Measurements from ENCODE around the gene FBXO47. TPM values are rescaled to one million over a fixed set of nuclear protein-coding genes. Genes with fewer than 3 reads are reported as not detected.
"Not testable (repeated sequence)": the region's sequence is repeated elsewhere in the genome, so short reads cannot be mapped to it uniquely, and the experiment has no call there.

The FBXO47 gene
- total RNA-seq, 1 experiment from 2014 or later, result not detected

DNA sequence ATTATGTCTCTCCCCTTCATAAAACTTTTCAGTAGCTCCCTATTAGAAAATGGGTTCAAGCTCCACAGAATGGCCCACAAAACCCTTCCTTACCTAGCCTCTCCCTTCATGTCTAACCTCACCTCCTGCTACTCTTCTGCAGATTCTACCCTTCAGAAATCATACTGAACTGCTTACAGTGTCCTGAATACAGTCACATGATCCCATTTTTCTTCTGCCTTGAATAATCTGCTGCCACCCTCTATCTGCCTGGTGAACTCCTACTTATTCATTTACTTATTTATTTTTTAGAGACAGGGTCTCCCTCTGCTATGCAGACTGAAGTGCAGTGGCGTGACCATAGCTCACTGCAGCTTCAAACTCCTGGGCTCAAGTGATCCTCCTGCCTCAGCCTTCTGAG is 26.8 kb downstream of the FBXO47 start:
- intact Hi-C loops (cut with micrococcal nuclease), result no loop called here
- no peaks in the 10 kb centered on the region for H3K9me3 ChIP-seq (ENCODE audit: low read length)
- no peak overlapping the region for H3K4me3 ChIP-seq (ENCODE audit: low read length)
- H3K27ac ChIP-seq (ENCODE audit: low read length), result no peak overlapping the region
- no peaks in the 10 kb centered on the region for H3K27me3 ChIP-seq (ENCODE audit: low read length)
- H3K9me2 ChIP-seq (replicated peaks; ENCODE audit: low read length), result no peaks in the 10 kb centered on the region
- ChIA-PET CTCF (no interaction called here), POLR2A (ENCODE audit: unreplicated experiment) (no interaction called here)
- no peak overlapping the region for H3K4me2 ChIP-seq (ENCODE audit: low read length)
- DNase-seq (no peak), ATAC-seq (no peak)
- TF ChIP-seq, protein P1, sequence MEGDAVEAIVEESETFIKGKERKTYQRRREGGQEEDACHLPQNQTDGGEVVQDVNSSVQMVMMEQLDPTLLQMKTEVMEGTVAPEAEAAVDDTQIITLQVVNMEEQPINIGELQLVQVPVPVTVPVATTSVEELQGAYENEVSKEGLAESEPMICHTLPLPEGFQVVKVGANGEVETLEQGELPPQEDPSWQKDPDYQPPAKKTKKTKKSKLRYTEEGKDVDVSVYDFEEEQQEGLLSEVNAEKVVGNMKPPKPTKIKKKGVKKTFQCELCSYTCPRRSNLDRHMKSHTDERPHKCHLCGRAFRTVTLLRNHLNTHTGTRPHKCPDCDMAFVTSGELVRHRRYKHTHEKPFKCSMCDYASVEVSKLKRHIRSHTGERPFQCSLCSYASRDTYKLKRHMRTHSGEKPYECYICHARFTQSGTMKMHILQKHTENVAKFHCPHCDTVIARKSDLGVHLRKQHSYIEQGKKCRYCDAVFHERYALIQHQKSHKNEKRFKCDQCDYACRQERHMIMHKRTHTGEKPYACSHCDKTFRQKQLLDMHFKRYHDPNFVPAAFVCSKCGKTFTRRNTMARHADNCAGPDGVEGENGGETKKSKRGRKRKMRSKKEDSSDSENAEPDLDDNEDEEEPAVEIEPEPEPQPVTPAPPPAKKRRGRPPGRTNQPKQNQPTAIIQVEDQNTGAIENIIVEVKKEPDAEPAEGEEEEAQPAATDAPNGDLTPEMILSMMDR (conservative IDR thresholded peaks at IDR 0.05; ENCODE audit: low read depth, low read length), result no peak
- TF ChIP-seq EZH2 (IDR thresholded peaks at IDR 0.05; ENCODE audit: low read length, unreplicated experiment) (no peak), EZH2phosphoT487 (IDR thresholded peaks at IDR 0.05; ENCODE audit: borderline replicate concordance, low read length) (no peak)
- H3K36me3 ChIP-seq (ENCODE audit: low read depth, low read length), result no peaks in the 10 kb centered on the region
- no peak overlapping the region for H3K9ac ChIP-seq (ENCODE audit: low read length)
- H3F3A ChIP-seq (ENCODE audit: low read length, unreplicated experiment), result no peaks in the 10 kb centered on the region
- H3K79me2 ChIP-seq (ENCODE audit: low read length), result no peaks in the 10 kb centered on the region
- no peak overlapping the region for H2AFZ ChIP-seq (ENCODE audit: low read length)
- BruUV-seq (replicated peaks), result no TSS peak
- H3K4me1 ChIP-seq (ENCODE audit: insufficient read depth, low read length), result no peaks in the 10 kb centered on the region
- no peaks in the 10 kb centered on the region for H4K20me1 ChIP-seq (ENCODE audit: low read length)

- H3K4me3 ChIP-seq (ENCODE audit: low read length), result no peak overlapping the region
- H3K9me2 ChIP-seq (replicated peaks; ENCODE audit: low read length), result no peaks in the 10 kb centered on the region
- ATAC-seq (no peak), DNase-seq (no peak)
- BruUV-seq (replicated peaks), result no TSS peak
- no peaks in the 10 kb centered on the region for H3K4me1 ChIP-seq (ENCODE audit: insufficient read depth, low read length)
- H4K20me1 ChIP-seq (ENCODE audit: low read length), result no peaks in the 10 kb centered on the region
- no peak for TF ChIP-seq EZH2 (IDR thresholded peaks at IDR 0.05; ENCODE audit: low read length, unreplicated experiment)
- TF ChIP-seq, protein P1 (conservative IDR thresholded peaks at IDR 0.05; ENCODE audit: low read depth, low read length), result no peak
- no peak for TF ChIP-seq EZH2phosphoT487 (IDR thresholded peaks at IDR 0.05; ENCODE audit: borderline replicate concordance, low read length)
- intact Hi-C loops (cut with micrococcal nuclease), result no loop called here
- no peak overlapping the region for H3K9ac ChIP-seq (ENCODE audit: low read length)
- H3K27me3 ChIP-seq (ENCODE audit: low read length), result no peaks in the 10 kb centered on the region
- no peak overlapping the region for H3K27ac ChIP-seq (ENCODE audit: low read length)
- no peak overlapping the region for H3K4me2 ChIP-seq (ENCODE audit: low read length)
- no peaks in the 10 kb centered on the region for H3F3A ChIP-seq (ENCODE audit: low read length, unreplicated experiment)
- CTCF ChIA-PET, result no interaction called here
- H3K36me3 ChIP-seq (ENCODE audit: low read depth, low read length), result no peaks in the 10 kb centered on the region
- POLR2A ChIA-PET (ENCODE audit: unreplicated experiment), result no interaction called here
- no peaks in the 10 kb centered on the region for H3K9me3 ChIP-seq (ENCODE audit: low read length)
- H3K79me2 ChIP-seq (ENCODE audit: low read length), result no peaks in the 10 kb centered on the region
- H2AFZ ChIP-seq (ENCODE audit: low read length), result no peak overlapping the region
Observed at GRCh38 chr17:38939987-38940386, 27.2 kb downstream of the FBXO47 start.

DNA sequence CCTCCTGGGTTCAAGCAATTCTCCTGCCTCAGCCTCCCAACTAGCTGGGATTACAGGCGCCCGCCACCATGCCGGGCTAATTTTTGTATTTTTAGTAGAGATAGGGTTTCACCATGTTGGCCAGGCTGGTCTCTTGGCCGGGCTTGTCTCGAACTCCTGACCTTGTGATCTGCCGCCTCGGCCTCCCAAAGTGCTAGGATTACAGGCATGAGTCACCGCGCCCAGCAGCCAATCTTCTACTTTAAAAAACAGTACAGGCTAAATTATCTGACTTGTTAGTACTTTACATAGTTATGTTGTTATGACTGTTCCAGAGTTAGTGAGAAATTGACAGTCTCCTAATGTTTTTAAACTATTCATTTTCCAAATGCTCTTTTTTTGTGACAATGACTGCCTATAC is 33.2 kb downstream of the FBXO47 start:
- DNase-seq; H3F3A ChIP-seq (ENCODE audit: low read length, unreplicated experiment); BruUV-seq (replicated peaks); intact Hi-C loops (cut with micrococcal nuclease); H4K20me1 ChIP-seq (ENCODE audit: low read length); H3K27me3 ChIP-seq (ENCODE audit: low read length); H3K9me3 ChIP-seq (ENCODE audit: low read length); H3K27ac ChIP-seq (ENCODE audit: low read length); H2AFZ ChIP-seq (ENCODE audit: low read length); CTCF ChIA-PET; H3K9ac ChIP-seq (ENCODE audit: low read length); ATAC-seq; H3K4me1 ChIP-seq (ENCODE audit: insufficient read depth, low read length); H3K36me3 ChIP-seq (ENCODE audit: low read depth, low read length); H3K4me2 ChIP-seq (ENCODE audit: low read length); H3K79me2 ChIP-seq (ENCODE audit: low read length); H3K4me3 ChIP-seq (ENCODE audit: low read length); POLR2A ChIA-PET (ENCODE audit: unreplicated experiment); H3K9me2 ChIP-seq (replicated peaks; ENCODE audit: low read length): not testable (repeated sequence)

DNA sequence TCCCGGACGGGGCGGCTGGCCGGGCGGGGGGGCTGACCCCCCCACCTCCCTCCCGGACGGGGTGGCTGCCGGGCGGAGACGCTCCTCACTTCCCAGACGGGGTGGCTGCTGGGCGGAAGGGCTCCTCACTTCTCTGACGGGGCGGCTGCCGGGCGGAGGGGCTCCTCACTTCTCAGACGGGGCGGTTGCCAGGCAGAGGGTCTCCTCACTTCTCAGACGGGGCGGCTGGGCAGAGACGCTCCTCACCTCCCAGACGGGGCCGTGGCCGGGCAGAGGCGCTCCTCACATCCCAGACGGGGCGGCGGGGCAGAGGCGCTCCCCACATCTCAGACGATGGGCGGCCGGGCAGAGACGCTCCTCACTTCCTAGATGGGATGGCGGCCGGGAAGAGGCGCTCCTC is 36.4 kb downstream of the FBXO47 start:
- ATAC-seq; H3K4me2 ChIP-seq (ENCODE audit: low read length); intact Hi-C loops (cut with micrococcal nuclease); BruUV-seq (replicated peaks); H3F3A ChIP-seq (ENCODE audit: low read length, unreplicated experiment); CTCF ChIA-PET; H3K36me3 ChIP-seq (ENCODE audit: low read depth, low read length); H3K27me3 ChIP-seq (ENCODE audit: low read length); H3K9ac ChIP-seq (ENCODE audit: low read length); H3K79me2 ChIP-seq (ENCODE audit: low read length); H4K20me1 ChIP-seq (ENCODE audit: low read length); H3K4me3 ChIP-seq (ENCODE audit: low read length); H2AFZ ChIP-seq (ENCODE audit: low read length); H3K9me3 ChIP-seq (ENCODE audit: low read length); POLR2A ChIA-PET (ENCODE audit: unreplicated experiment); H3K4me1 ChIP-seq (ENCODE audit: insufficient read depth, low read length); H3K27ac ChIP-seq (ENCODE audit: low read length); H3K9me2 ChIP-seq (replicated peaks; ENCODE audit: low read length); DNase-seq: not testable (repeated sequence)

Data from PC-3 (cell line).